Measurements from ENCODE around the gene SLCO2A1.
A peak's percentile ranks its signal among the peaks of the same experiment; 100 is the strongest.

Gene SLCO2A1

DNA sequence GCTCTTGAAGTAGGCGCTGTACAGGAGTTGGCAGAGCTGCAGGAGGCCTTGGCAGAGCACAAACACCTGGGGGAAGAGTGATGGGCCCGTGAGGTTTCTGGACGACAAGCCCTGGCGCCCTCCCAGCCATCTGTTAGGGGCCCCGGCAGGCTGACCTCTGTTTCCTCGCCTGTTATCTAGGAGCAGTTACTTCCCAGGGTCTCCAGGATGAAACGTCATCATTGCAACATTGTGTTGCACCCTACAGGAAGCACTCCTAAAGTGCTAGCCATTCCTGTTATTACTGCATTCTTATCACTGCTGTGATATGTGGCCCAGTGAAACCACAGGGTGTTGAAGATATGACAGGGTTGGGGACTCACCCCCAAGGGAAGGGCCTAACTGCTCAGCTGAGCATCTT is 50.2 kb downstream of the SLCO2A1 start:
- no peak overlapping the region for H3K4me3 ChIP-seq (ENCODE audit: low read depth, low read length)
- no peaks in the 10 kb centered on the region for H3K36me3 ChIP-seq
- no peak for DNase-seq
- no peaks in the 10 kb centered on the region for H3K9me3 ChIP-seq
- no peaks in the 10 kb centered on the region for H3K27me3 ChIP-seq
- H3K4me1 ChIP-seq = no peaks in the 10 kb centered on the region
- TF ChIP-seq, protein P1, sequence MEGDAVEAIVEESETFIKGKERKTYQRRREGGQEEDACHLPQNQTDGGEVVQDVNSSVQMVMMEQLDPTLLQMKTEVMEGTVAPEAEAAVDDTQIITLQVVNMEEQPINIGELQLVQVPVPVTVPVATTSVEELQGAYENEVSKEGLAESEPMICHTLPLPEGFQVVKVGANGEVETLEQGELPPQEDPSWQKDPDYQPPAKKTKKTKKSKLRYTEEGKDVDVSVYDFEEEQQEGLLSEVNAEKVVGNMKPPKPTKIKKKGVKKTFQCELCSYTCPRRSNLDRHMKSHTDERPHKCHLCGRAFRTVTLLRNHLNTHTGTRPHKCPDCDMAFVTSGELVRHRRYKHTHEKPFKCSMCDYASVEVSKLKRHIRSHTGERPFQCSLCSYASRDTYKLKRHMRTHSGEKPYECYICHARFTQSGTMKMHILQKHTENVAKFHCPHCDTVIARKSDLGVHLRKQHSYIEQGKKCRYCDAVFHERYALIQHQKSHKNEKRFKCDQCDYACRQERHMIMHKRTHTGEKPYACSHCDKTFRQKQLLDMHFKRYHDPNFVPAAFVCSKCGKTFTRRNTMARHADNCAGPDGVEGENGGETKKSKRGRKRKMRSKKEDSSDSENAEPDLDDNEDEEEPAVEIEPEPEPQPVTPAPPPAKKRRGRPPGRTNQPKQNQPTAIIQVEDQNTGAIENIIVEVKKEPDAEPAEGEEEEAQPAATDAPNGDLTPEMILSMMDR (IDR thresholded peaks at IDR 0.05; ENCODE audit: low read depth, low read length) = no peak

- Histone ChIP-seq H3K9me3 (no peaks in the 10 kb centered on the region; the same call in 1 of the 2 replicates), H3K36me3 (no peaks in the 10 kb centered on the region)
Measured at GRCh38 chr3:133977568-133977967, 52.2 kb downstream of the SLCO2A1 start.

DNA sequence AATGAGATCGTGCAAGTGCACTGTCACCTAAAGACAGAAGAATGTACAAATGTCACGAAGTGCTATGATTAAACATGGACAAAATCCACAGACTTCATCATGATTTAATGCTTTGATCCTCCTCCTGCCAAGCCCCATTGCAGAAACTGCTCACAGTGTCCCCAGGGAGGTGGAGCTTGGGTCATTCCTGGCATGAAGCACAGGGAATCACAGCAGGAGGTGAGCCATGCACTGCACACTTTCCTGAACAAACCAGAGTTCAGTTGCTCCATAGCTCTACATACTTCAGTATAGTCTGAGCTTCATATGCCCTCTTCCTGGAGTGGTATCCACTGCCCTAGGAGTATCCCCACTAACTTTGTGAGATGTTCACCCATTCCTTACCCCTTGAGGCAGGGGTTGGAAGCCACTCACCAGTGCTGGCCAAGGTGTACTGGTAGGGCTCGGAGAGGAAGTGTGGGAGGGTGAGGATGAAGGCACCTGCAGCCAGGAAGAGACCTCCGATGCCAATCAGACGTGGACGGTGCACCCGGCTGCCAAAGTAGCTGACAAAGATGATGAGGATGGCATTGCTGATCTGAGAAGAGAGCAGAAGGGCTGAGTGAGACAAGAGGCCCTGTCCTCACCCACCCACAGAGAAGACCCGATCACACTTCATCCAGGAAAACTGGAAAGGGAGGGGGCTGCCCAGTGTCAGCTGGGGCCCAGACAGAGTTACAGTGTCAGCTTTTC is 56.3 kb downstream of the SLCO2A1 start:
- no peaks in the 10 kb centered on the region; the same call in 1 of the 2 replicates for H3K9me3 ChIP-seq
- H3K4me3 ChIP-seq (ENCODE audit: low read depth, low read length) = no peak overlapping the region
- DNase-seq = no peak
- TF ChIP-seq, protein P1 (IDR thresholded peaks at IDR 0.05; ENCODE audit: low read depth, low read length) = no peak
- no peaks in the 10 kb centered on the region for H3K27me3 ChIP-seq
- H3K36me3 ChIP-seq = no peaks in the 10 kb centered on the region
- no peaks in the 10 kb centered on the region; the same call in 1 of the 2 replicates for H3K4me1 ChIP-seq

More at GRCh38 chr3:133977568-133977967, 52.2 kb downstream of the SLCO2A1 start:
- DNase-seq = no peak
- Histone ChIP-seq H3K27me3 (no peaks in the 10 kb centered on the region), H3K4me1 (no peaks in the 10 kb centered on the region), H3K4me3 (ENCODE audit: low read depth, low read length) (no peak overlapping the region)
- TF ChIP-seq, protein P1 (IDR thresholded peaks at IDR 0.05; ENCODE audit: low read depth, low read length) = no peak

DNA sequence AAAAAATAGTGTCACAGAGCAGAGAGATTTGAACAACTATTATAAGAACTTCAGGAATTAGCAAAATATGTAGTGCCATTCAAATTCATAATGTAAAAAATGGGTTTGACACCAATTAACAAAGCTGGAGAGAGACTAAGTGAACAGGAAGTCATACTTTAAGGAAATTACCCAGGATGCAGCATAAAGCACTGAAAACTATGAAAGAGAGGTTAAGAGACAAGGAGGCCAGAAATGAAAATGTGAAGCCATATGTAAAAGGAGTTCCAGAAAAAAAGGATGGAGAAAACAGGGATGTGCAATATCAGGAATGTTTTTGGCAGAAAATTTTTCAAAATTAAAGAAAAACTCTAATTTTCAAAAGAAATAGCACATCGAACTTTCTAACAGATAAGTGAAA is 57.6 kb downstream of the SLCO2A1 start:
- Histone ChIP-seq H3K4me3 (ENCODE audit: low read depth, low read length) (no peak overlapping the region), H3K27me3 (no peaks in the 10 kb centered on the region), H3K9me3 (no peaks in the 10 kb centered on the region; the same call in 1 of the 2 replicates), H3K4me1 (no peaks in the 10 kb centered on the region; the same call in 1 of the 2 replicates), H3K36me3 (no peaks in the 10 kb centered on the region)
- TF ChIP-seq, protein P1 (IDR thresholded peaks at IDR 0.05; ENCODE audit: low read depth, low read length) = no peak
- DNase-seq = no peak

- no peaks in the 10 kb centered on the region for H3K27me3 ChIP-seq
- peak; percentile 54 for DNase-seq
- no peaks in the 10 kb centered on the region for H3K36me3 ChIP-seq
- no peak overlapping the region for H3K4me3 ChIP-seq (ENCODE audit: low read depth, low read length)
- H3K9me3 ChIP-seq = no peaks in the 10 kb centered on the region; the same call in 1 of the 2 replicates
- TF ChIP-seq, protein P1 (IDR thresholded peaks at IDR 0.05; ENCODE audit: low read depth, low read length) = no peak
- H3K4me1 ChIP-seq = no peaks in the 10 kb centered on the region; the same call in 1 of the 2 replicates
Measured at GRCh38 chr3:133970916-133971315, 58.8 kb downstream of the SLCO2A1 start.

- Histone ChIP-seq H3K4me3 (ENCODE audit: low read depth, low read length) (no peak overlapping the region), H3K9me3 (no peaks in the 10 kb centered on the region; the same call in 1 of the 2 replicates), H3K36me3 (no peaks in the 10 kb centered on the region), H3K27me3 (no peaks in the 10 kb centered on the region), H3K4me1 (no peaks in the 10 kb centered on the region; the same call in 1 of the 2 replicates)
- DNase-seq = no peak
- TF ChIP-seq, protein P1 (IDR thresholded peaks at IDR 0.05; ENCODE audit: low read depth, low read length) = no peak
Measured at GRCh38 chr3:133970339-133970738, 59.4 kb downstream of the SLCO2A1 start.

Measured in BE2C (cell line).